Measurements from ENCODE around the gene MRPS5. TPM values are rescaled to one million over a fixed set of nuclear protein-coding genes. Genes with fewer than 3 reads are reported as not detected.

MRPS5 gene
- total and polyA plus RNA-seq, 8 donors = 28.6 to 78.2 (median 47.2) TPM

DNA sequence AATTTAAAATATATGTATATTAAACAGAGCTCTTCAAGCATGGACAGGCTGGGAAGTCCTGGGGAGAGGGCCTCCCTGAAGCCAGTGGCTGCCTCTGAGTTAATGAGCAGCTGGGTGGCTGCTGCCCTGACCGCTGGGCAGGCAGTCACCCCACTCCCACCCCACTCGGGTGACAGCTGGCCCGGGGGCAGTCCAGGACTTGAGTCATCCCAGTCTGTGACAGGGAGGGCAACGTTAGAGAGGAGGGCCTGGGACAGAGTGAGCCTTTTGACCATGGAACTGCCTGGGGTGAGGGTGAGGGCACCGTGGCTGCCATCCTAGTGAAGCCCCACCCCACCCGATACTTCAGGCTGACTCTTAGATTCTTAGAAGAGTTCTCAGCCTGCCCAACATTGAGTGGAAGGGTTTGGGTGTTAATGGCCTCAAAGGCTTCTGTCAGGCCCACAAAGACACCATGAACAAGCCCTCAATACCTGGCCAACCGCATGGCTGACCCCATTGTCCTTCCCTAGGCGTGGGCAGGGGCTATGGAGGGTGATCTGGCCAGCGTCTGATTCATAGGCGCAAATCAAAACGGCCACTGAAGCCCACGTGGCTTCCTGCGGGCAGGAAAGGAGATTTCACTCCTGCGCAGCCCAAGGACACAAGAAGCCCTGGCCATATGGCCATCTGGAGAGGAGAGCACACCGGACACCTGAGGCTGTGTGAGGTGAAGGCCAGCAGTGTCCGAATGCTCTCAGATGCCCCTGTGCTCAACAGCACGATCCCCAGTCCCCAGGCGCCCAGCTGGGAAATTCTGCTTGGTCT lies 47.5 kb downstream of the MRPS5 start:
- TF ChIP-seq POLR2AphosphoS5 (IDR thresholded peaks at IDR 0.05) (no peak), EP300 (IDR thresholded peaks at IDR 0.05) (no peak), POLR2A (IDR thresholded peaks at IDR 0.05) (no peak)
- TF ChIP-seq, protein P1, sequence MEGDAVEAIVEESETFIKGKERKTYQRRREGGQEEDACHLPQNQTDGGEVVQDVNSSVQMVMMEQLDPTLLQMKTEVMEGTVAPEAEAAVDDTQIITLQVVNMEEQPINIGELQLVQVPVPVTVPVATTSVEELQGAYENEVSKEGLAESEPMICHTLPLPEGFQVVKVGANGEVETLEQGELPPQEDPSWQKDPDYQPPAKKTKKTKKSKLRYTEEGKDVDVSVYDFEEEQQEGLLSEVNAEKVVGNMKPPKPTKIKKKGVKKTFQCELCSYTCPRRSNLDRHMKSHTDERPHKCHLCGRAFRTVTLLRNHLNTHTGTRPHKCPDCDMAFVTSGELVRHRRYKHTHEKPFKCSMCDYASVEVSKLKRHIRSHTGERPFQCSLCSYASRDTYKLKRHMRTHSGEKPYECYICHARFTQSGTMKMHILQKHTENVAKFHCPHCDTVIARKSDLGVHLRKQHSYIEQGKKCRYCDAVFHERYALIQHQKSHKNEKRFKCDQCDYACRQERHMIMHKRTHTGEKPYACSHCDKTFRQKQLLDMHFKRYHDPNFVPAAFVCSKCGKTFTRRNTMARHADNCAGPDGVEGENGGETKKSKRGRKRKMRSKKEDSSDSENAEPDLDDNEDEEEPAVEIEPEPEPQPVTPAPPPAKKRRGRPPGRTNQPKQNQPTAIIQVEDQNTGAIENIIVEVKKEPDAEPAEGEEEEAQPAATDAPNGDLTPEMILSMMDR (IDR thresholded peaks at IDR 0.05) = no peak
- no peaks in the 10 kb centered on the region for H3K9me3 ChIP-seq
- intact Hi-C loops (cut with DNase I; ENCODE audit: low total_unique reads) = no loop called here
- no peak overlapping the region for H3K27ac ChIP-seq
- H3K4me3 ChIP-seq = no peak overlapping the region
- DNase-seq = no peak
- no peaks in the 10 kb centered on the region for H3K36me3 ChIP-seq
- peaks cover 5 to 14% (median 13%) of the 10 kb centered on the region in 4 donors for H3K4me1 ChIP-seq
- WGBS, 5 donors = 80 to 82% (median 81%) methylated on average over 14 to 18 of the region's 18 CpGs
- peaks cover 0 to 65% (median 22%) of the 10 kb centered on the region in 3 donors for H3K27me3 ChIP-seq

- Histone ChIP-seq H3K27ac (no peak overlapping the region), H3K4me1 (peaks cover 5 to 13% (median 13%) of the 10 kb centered on the region in 4 donors), H3K36me3 (no peaks in the 10 kb centered on the region), H3K4me3 (no peak overlapping the region), H3K27me3 (peaks cover 0 to 53% (median 22%) of the 10 kb centered on the region in 3 donors), H3K9me3 (no peaks in the 10 kb centered on the region)
- DNase-seq = no peak
- TF ChIP-seq EP300 (IDR thresholded peaks at IDR 0.05) (no peak), POLR2A (IDR thresholded peaks at IDR 0.05) (no peak), POLR2AphosphoS5 (IDR thresholded peaks at IDR 0.05) (no peak)
- TF ChIP-seq, protein P1 (IDR thresholded peaks at IDR 0.05) = no peak
- intact Hi-C loops (cut with DNase I; ENCODE audit: low total_unique reads) = no loop called here
- WGBS, 5 donors = 43 to 78% (median 71%) methylated on average over 4 of the region's 4 CpGs
Observed at GRCh38 chr2:95072424-95072823, 49.2 kb downstream of the MRPS5 start.

- TF ChIP-seq POLR2A (IDR thresholded peaks at IDR 0.05) (no peak), POLR2AphosphoS5 (IDR thresholded peaks at IDR 0.05) (no peak), EP300 (IDR thresholded peaks at IDR 0.05) (no peak)
- TF ChIP-seq, protein P1 (IDR thresholded peaks at IDR 0.05) = no peak
- no peak overlapping the region for H3K27ac ChIP-seq
- H3K27me3 ChIP-seq = peaks cover 0 to 48% (median 19%) of the 10 kb centered on the region in 3 donors
- no peak overlapping the region for H3K4me3 ChIP-seq
- no peaks in the 10 kb centered on the region for H3K9me3 ChIP-seq
- intact Hi-C loops (cut with DNase I; ENCODE audit: low total_unique reads) = no loop called here
- no peak for DNase-seq
- H3K36me3 ChIP-seq = no peaks in the 10 kb centered on the region
- WGBS, 5 donors = 54 to 73% (median 64%) methylated on average over 4 of the region's 4 CpGs
- H3K4me1 ChIP-seq = peaks cover under 1 to 8% (median 7%) of the 10 kb centered on the region in 4 donors
Observed at GRCh38 chr2:95071856-95072255, 49.8 kb downstream of the MRPS5 start.

DNA sequence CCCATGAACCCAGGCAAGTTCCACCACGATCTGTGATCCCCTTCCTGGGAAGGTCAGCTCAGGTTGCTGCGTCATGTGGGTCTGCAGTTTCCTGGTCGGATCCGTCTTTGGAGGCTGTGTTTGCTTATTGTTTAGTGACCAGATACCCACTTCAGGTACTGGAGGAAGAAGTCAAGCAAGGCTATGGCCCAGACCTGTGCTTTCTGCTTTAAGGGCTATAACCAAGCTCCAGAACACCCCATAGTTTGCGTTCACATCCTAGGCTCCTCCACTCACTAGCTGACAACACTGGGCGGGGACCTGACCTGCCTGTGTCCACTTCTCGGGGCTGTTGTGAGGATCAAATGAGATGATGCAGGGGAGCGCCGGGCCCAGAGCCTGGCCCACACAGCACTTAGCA lies 52.1 kb downstream of the MRPS5 start:
- Histone ChIP-seq H3K27ac (no peak overlapping the region), H3K36me3 (no peaks in the 10 kb centered on the region), H3K4me1 (no peaks in the 10 kb centered on the region), H3K4me3 (no peak overlapping the region), H3K9me3 (no peaks in the 10 kb centered on the region), H3K27me3 (peaks cover 0 to 24% (median 7%) of the 10 kb centered on the region in 3 donors)
- TF ChIP-seq EP300 (IDR thresholded peaks at IDR 0.05) (no peak), POLR2AphosphoS5 (IDR thresholded peaks at IDR 0.05) (no peak), POLR2A (IDR thresholded peaks at IDR 0.05) (no peak)
- TF ChIP-seq, protein P1 (IDR thresholded peaks at IDR 0.05) = no peak
- intact Hi-C loops (cut with DNase I; ENCODE audit: low total_unique reads) = no loop called here
- 62 to 65% (median 64%) methylated on average over 9 of the region's 9 CpGs for WGBS, 5 donors
- no peak for DNase-seq
